Activated T-helper 1 cell treated with Interleukin-2 at 50 U/mL for 16 hours (primary cell): ENCODE results near the gene SCAPER.

ENCODE experiments used
- DNase-seq: peaks from one replicate; pipeline ENCODE4 v3.0.0-alpha.2; 2020; ENCODE audit warnings: low read depth

SCAPER gene, protein sequence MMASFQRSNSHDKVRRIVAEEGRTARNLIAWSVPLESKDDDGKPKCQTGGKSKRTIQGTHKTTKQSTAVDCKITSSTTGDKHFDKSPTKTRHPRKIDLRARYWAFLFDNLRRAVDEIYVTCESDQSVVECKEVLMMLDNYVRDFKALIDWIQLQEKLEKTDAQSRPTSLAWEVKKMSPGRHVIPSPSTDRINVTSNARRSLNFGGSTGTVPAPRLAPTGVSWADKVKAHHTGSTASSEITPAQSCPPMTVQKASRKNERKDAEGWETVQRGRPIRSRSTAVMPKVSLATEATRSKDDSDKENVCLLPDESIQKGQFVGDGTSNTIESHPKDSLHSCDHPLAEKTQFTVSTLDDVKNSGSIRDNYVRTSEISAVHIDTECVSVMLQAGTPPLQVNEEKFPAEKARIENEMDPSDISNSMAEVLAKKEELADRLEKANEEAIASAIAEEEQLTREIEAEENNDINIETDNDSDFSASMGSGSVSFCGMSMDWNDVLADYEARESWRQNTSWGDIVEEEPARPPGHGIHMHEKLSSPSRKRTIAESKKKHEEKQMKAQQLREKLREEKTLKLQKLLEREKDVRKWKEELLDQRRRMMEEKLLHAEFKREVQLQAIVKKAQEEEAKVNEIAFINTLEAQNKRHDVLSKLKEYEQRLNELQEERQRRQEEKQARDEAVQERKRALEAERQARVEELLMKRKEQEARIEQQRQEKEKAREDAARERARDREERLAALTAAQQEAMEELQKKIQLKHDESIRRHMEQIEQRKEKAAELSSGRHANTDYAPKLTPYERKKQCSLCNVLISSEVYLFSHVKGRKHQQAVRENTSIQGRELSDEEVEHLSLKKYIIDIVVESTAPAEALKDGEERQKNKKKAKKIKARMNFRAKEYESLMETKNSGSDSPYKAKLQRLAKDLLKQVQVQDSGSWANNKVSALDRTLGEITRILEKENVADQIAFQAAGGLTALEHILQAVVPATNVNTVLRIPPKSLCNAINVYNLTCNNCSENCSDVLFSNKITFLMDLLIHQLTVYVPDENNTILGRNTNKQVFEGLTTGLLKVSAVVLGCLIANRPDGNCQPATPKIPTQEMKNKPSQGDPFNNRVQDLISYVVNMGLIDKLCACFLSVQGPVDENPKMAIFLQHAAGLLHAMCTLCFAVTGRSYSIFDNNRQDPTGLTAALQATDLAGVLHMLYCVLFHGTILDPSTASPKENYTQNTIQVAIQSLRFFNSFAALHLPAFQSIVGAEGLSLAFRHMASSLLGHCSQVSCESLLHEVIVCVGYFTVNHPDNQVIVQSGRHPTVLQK (N-terminal part only)

GRCh38 chr15:76905013-76905839, at the start of gene SCAPER:
Gene SCAPER (minus strand): TSS chr15:76905340. CDS start chr15:76883817, 21,523 bp downstream.
- peak; percentile 88 for DNase-seq

- DNase-seq: no peak
Observed at GRCh38 chr15:76954744-76955143, 49.6 kb upstream of the SCAPER start.

- DNase-seq: no peak
Observed at GRCh38 chr15:76953913-76954312, 48.8 kb upstream of the SCAPER start.

- no peak for DNase-seq
Observed at GRCh38 chr15:76951220-76951619, 46.1 kb upstream of the SCAPER start.

GRCh38 chr15:76947454-76947853, 42.3 kb upstream of the SCAPER start:
- DNase-seq: no peak

- DNase-seq: no peak
Observed at GRCh38 chr15:76945494-76946093, 40.5 kb upstream of the SCAPER start.

DNA sequence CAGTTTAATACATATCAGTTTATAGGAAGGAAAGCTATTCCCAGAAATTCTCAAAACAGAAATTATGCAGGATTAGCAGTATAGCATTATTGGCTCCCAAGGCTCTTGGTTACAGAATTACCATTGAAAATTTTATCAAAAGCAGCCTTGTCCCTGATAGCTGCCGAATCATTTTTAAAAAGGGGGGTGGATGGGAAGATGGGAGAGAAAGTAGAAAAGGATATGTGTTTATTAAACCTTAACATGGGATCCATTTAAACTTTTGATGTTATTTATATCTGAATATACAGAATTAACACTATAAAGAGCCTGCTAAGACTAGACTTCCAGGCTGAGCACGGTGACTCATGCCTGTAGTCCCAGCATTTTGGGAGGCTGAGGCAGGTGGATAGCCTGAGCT, 37.2 kb upstream of the SCAPER start:
- DNase-seq: no peak

DNA sequence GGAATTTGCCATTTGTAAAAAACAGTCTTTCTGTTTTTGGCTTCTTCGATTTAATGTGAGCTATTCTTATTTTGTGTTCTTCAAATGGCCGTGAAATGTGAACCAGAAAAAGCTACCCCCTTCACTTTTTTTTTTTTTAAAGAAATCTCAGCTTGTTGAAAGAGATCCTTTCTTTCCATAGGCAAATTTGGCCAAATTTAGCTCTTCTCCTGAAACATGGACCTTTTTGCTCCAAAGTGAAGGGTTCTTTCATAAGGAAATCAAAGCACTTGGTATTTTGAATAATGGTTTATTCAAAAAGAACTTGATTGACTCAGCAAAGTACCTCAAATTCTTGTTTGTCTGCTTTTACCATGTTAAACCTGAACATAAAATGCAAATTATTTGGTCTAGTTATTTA, 36.5 kb upstream of the SCAPER start:
- DNase-seq: no peak

- no peak for DNase-seq
Observed at GRCh38 chr15:76939715-76940114, 34.6 kb upstream of the SCAPER start.

- DNase-seq: no peak
Observed at GRCh38 chr15:76938752-76939151, 33.6 kb upstream of the SCAPER start.

DNA sequence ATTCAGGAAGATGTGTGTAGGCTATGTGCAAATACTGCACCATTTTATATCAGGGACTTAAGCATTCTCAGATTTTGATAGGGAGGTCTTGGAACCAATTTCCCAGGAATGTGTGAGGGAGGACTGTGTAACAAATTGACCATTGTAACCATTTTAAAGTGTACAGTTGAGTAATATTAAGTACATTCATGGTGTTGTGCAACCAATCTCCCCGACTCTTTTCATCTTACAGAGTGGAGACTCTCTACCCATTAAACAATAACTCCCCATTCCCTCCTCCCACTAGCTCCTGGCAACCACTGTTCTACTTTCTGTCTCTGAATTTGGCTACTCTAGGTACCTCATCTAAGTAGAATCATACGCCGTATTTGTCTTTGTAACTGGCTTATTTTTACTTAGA, 31.5 kb upstream of the SCAPER start:
- no peak for DNase-seq

GRCh38 chr15:76935620-76936019, 30.5 kb upstream of the SCAPER start:
- no peak for DNase-seq

- DNase-seq: no peak
Observed at GRCh38 chr15:76932135-76932966, 27.2 kb upstream of the SCAPER start.

DNA sequence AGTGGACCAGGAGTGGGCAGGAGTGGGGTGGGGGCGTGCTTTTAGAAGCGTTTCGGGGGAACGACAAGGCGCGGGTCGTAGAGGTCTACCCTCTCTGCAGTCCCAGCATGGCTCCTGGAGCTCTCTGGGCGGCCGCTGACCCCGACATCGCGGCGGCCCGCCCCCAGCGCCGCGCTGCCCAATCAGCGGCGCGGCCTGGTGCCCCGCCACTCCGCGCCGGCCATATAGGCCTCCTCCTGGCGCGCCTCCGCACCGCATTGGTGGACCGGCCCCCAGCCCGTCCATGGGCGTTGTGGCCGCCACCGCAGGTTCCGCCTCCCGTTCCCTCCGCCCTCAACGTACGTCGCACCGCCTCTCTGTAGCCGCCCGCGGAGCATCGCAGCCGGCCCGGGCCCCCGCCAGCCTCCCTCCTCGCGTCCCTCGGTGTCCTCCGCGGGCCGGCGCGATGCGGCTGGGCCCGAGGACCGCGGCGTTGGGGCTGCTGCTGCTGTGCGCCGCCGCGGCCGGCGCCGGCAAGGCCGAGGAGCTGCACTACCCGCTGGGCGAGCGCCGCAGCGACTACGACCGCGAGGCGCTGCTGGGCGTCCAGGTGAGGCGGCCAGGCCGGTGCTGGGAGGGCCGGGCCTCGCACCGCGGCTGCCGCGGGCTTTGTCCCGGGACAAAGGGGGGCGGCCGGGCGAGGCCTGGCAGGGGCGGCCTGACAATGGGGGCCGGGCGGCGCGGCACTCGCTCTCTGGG, 26.4 kb upstream of the SCAPER start, which contains the start of gene RCN2:
Gene RCN2 (plus strand): TSS at position 353 of the 738 bp plus-strand sequence. CDS start 93 bp downstream, at position 446.
- peak; percentile 89 for DNase-seq

- DNase-seq: no peak
Observed at GRCh38 chr15:76930831-76931396, 25.8 kb upstream of the SCAPER start.

DNA sequence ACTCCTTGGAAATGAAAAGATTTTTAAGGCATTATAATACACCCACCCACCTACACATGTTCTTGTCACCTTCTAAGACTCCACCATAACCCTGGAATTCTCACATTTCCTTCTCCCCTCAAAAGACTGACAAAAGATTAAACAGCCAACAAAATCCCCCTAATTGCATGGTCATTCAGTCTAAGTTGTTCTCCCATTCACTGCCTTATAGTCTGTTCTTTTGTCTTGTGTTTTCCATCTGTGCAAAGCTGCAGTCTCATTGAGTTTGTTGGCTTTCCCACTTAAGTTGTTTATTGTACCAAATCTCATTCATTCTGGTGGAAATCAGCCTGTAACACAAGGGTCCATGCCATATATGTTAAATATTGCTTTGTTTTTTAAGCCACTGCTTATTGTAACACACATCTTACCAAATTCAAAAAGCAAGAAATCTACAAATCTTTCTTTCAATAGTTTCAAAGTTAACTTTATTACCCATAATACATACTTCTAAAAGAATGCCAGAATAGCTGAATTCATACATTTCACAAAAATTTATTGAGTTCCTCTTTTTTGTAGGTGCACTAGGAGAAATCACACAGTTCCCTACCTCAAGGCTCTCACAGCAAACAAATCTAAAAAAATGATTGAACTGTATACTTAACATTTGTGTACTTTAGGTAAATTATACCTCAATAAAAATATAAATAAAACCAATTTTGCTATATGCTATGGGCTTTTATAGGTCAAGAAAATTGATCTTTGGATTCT, 24.0 kb upstream of the SCAPER start:
- DNase-seq: no peak

- no peak for DNase-seq
Observed at GRCh38 chr15:76928201-76928600, 23.1 kb upstream of the SCAPER start.

GRCh38 chr15:76916369-76916768, 11.2 kb upstream of the SCAPER start:
- no peak for DNase-seq
